MM.1S (cell line): ENCODE data around the gene KRT27.

ENCODE experiments used
- DNase-seq: peaks from one replicate; pipeline ENCODE4 v3.0.0-alpha.2; 2015
- H2AFZ ChIP-seq: fragments of 300-600 bp; sonication (generic); 2 replicates; pipeline ENCODE4 v1.6.0; 2016; ENCODE audit warnings: antibody characterized with exemption, low read length
- H3F3A ChIP-seq: fragments of 300-600 bp; sonication (generic); 2 replicates; pipeline ENCODE4 v1.6.1; 2016; ENCODE audit warnings: mild to moderate bottlenecking, antibody characterized with exemption, low read length, moderate library complexity, mixed read lengths; ENCODE audit not compliant: insufficient read depth
- H3K27ac ChIP-seq: fragments of 300-600 bp; sonication (generic); 2 replicates; pipeline ENCODE4 v1.5.1; 2016; ENCODE audit warnings: mild to moderate bottlenecking, low read length
- H3K27me3 ChIP-seq: fragments of 300-600 bp; sonication (generic); replicated peaks from 2 replicates; pipeline ENCODE4 v1.6.0; 2016; ENCODE audit warnings: low read length; ENCODE audit not compliant: insufficient read depth
- H3K36me3 ChIP-seq: fragments of 300-600 bp; sonication (generic); replicated peaks from 2 replicates; pipeline ENCODE4 v1.6.1; 2016; ENCODE audit warnings: mild to moderate bottlenecking, low read length, mixed read lengths; ENCODE audit not compliant: insufficient read depth
- H3K4me1 ChIP-seq: fragments of 300-600 bp; sonication (generic); 2 replicates; pipeline ENCODE4 v1.6.1; 2016; ENCODE audit warnings: low read length, mixed read lengths
- H3K4me2 ChIP-seq: fragments of 300-600 bp; sonication (generic); 2 replicates; pipeline ENCODE4 v1.6.0; 2016; ENCODE audit warnings: low read depth, low read length
- H3K4me3 ChIP-seq: fragments of 300-600 bp; sonication (generic); 2 replicates; pipeline ENCODE4 v1.5.1; 2016; ENCODE audit warnings: low read length, mixed read lengths
- H3K79me2 ChIP-seq: fragments of 300-600 bp; sonication (generic); 2 replicates; pipeline ENCODE4 v1.6.1; 2016; ENCODE audit warnings: mixed run types, low read length, mixed read lengths
- H3K9ac ChIP-seq: fragments of 300-600 bp; sonication (generic); 2 replicates; pipeline ENCODE4 v1.6.1; 2016; ENCODE audit warnings: low read length, mixed read lengths
- H3K9me2 ChIP-seq: fragments of 300-600 bp; sonication (generic); replicated peaks from 2 replicates; pipeline ENCODE4 v1.6.1; 2016; ENCODE audit warnings: mild to moderate bottlenecking, low read length, mixed read lengths; ENCODE audit not compliant: insufficient read depth
- H3K9me3 ChIP-seq: fragments of 300-600 bp; sonication (generic); replicated peaks from 2 replicates; pipeline ENCODE4 v1.6.1; 2016; ENCODE audit warnings: mild to moderate bottlenecking, low read length, mixed read lengths; ENCODE audit not compliant: insufficient read depth
- H4K20me1 ChIP-seq: fragments of 300-600 bp; sonication (generic); 2 replicates; pipeline ENCODE4 v1.6.1; 2016; ENCODE audit warnings: mild to moderate bottlenecking, low read length, moderate library complexity, mixed read lengths; ENCODE audit not compliant: insufficient read depth
- EZH2 ChIP-seq: fragments of 300-600 bp; sonication (generic); optimal IDR thresholded peaks from 2 replicates; pipeline ENCODE3; 2017; ENCODE audit warnings: low read depth, mild to moderate bottlenecking, antibody characterized with exemption, low read length, mixed read lengths
- EZH2phosphoT487 ChIP-seq: fragments of 300-600 bp; sonication (generic); IDR thresholded peaks from 2 replicates; pipeline ENCODE4 v1.6.1; 2018; ENCODE audit warnings: antibody characterized with exemption, low read length
- TF ChIP-seq, protein P1 (sequence below): fragments of 300-600 bp; sonication (generic); IDR thresholded peaks from 2 replicates; pipeline ENCODE4 v1.5.1; 2016; ENCODE audit warnings: antibody characterized with exemption, low read length, mixed read lengths

Gene KRT27

DNA sequence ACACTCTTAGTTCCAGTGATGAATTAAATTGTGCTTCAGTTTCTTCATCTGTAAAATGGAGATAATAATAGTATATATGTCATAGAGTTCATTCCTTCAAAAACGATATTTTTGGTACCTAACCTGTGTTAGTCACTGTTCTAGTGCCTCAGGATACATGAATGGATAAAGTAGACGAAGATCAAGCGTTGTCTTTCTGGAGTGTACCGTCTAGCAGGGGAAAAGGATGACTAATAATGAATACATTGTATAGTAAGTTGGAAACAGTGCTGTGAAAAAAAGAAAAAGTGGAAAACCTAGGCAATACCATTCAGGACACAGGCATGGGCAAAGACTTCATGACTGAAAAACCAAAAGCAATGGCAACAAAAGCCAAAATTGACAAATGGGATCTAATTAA, 31.5 kb upstream of the KRT27 start:
- Histone ChIP-seq H3K9me2 (no peaks in the 10 kb centered on the region), H3K27me3 (no peaks in the 10 kb centered on the region), H3K4me2 (no peak overlapping the region), H3K4me3 (no peak overlapping the region), H3K36me3 (no peaks in the 10 kb centered on the region), H3K4me1 (0 out of 2 replicates have a peak, but pooled peaks cover 4% of the 10 kb centered on the region), H3K9me3 (no peaks in the 10 kb centered on the region), H3F3A (peaks cover 8% of the 10 kb centered on the region), H2AFZ (no peak overlapping the region), H3K9ac (no peak overlapping the region), H3K27ac (no peak overlapping the region), H4K20me1 (no peaks in the 10 kb centered on the region), H3K79me2 (peaks cover 10% of the 10 kb centered on the region; the same call in 1 of the 2 replicates)
- TF ChIP-seq EZH2, result no peak
- TF ChIP-seq EZH2phosphoT487, result no peak
- TF ChIP-seq, protein P1, sequence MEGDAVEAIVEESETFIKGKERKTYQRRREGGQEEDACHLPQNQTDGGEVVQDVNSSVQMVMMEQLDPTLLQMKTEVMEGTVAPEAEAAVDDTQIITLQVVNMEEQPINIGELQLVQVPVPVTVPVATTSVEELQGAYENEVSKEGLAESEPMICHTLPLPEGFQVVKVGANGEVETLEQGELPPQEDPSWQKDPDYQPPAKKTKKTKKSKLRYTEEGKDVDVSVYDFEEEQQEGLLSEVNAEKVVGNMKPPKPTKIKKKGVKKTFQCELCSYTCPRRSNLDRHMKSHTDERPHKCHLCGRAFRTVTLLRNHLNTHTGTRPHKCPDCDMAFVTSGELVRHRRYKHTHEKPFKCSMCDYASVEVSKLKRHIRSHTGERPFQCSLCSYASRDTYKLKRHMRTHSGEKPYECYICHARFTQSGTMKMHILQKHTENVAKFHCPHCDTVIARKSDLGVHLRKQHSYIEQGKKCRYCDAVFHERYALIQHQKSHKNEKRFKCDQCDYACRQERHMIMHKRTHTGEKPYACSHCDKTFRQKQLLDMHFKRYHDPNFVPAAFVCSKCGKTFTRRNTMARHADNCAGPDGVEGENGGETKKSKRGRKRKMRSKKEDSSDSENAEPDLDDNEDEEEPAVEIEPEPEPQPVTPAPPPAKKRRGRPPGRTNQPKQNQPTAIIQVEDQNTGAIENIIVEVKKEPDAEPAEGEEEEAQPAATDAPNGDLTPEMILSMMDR, result no peak
- no peak for DNase-seq

DNA sequence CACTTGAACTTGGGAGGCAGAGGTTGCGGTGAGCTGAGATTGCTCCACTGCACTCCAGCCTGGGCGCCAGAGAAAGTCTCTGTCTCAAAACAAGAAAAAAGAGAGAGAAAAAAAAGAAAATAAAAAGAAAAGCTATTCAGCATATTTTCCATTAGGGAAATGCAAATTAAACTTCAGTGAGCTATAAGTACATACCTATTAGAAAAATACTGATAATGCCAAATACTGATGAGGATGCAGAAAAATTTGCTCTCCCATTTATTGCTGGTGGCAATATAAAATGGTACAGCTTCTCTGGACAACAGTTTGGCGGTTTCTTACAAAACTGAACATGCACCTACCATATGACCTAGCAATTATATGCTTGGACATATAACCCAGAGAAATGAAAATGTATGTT, 30.3 kb upstream of the KRT27 start:
- no peaks in the 10 kb centered on the region for H3K27me3 ChIP-seq
- TF ChIP-seq EZH2, result no peak
- TF ChIP-seq, protein P1, result no peak
- no peak for TF ChIP-seq EZH2phosphoT487

DNA sequence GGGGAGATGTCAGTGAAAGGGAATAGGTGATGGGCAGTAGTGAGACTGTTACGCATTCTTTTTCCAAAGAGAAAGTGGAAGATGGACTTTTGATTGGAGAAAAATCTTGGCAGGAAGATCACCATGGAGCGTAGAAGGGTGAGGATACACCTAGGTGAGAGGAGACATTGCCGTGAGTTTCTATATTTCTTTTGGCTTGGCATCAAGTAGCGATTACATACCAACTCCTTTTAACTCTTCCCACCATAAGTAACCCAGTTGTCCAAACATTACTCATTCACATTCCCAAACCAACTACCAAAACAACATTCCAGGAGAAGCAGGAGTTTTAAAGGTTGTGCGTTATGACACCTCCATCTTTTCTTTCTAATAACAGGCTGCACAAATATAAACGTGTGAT, 28.1 kb upstream of the KRT27 start:
- no peaks in the 10 kb centered on the region for H3K27me3 ChIP-seq

More for the DNA sequence above, 30.3 kb upstream of the KRT27 start:
- Histone ChIP-seq H3K27ac (no peak overlapping the region), H3K9ac (no peak overlapping the region), H3K79me2 (peaks cover 4% of the 10 kb centered on the region; the same call in 1 of the 2 replicates), H3K9me3 (no peaks in the 10 kb centered on the region), H4K20me1 (no peaks in the 10 kb centered on the region), H3K4me3 (no peak overlapping the region), H3K4me1 (no peaks in the 10 kb centered on the region), H3K4me2 (no peak overlapping the region), H3K9me2 (no peaks in the 10 kb centered on the region), H3K36me3 (no peaks in the 10 kb centered on the region), H3F3A (no peaks in the 10 kb centered on the region), H2AFZ (no peak overlapping the region)
- no peak for DNase-seq

More for the DNA sequence above, 28.1 kb upstream of the KRT27 start:
- no peak for DNase-seq
- Histone ChIP-seq H3K27ac (no peak overlapping the region), H3K4me2 (no peak overlapping the region), H3K9me3 (no peaks in the 10 kb centered on the region), H3K36me3 (no peaks in the 10 kb centered on the region), H3K4me3 (no peak overlapping the region), H3K79me2 (no peaks in the 10 kb centered on the region), H3F3A (no peaks in the 10 kb centered on the region), H2AFZ (no peak overlapping the region), H3K9me2 (no peaks in the 10 kb centered on the region), H3K4me1 (no peaks in the 10 kb centered on the region), H3K9ac (no peak overlapping the region), H4K20me1 (no peaks in the 10 kb centered on the region)
- TF ChIP-seq EZH2phosphoT487, result no peak
- TF ChIP-seq EZH2, result no peak
- TF ChIP-seq, protein P1, result no peak
